Hematopoietic multipotent progenitor cell treated with erythropoietin and hydrocortisone succinate and interleukin-3 and kit ligand, for 17 days (in vitro differentiated cells): Measurements from ENCODE around the gene TSPAN18.
A peak's percentile ranks its signal among the peaks of the same experiment; 100 is the strongest.

ENCODE experiments used
- DNase-seq: peaks from one replicate; pipeline ENCODE4 v3.0.0-alpha.2; 2015; ENCODE audit warnings: low spot score

Gene TSPAN18

GRCh38 chr11:44711113-44711786 lies 15.5 kb upstream of the TSPAN18 start:
- DNase-seq: no peak

GRCh38 chr11:44711787-44712608 lies 14.8 kb upstream of the TSPAN18 start:
- no peak for DNase-seq

- no peak for DNase-seq
Measured at GRCh38 chr11:44713022-44713421, 13.7 kb upstream of the TSPAN18 start.

GRCh38 chr11:44716256-44716655 lies 10.5 kb upstream of the TSPAN18 start:
- no peak for DNase-seq

GRCh38 chr11:44718057-44718456 lies 8.7 kb upstream of the TSPAN18 start:
- DNase-seq: no peak

GRCh38 chr11:44718612-44719390 lies 8.0 kb upstream of the TSPAN18 start:
- DNase-seq: no peak

GRCh38 chr11:44725016-44725685 lies 1.6 kb upstream of the TSPAN18 start:
- DNase-seq: no peak

- DNase-seq: no peak
Measured at GRCh38 chr11:44725757-44726282, 942 bp upstream of the TSPAN18 start.

GRCh38 chr11:44727114-44727372 lies 281 bp downstream of the TSPAN18 start:
- no peak for DNase-seq

GRCh38 chr11:44727373-44728287 lies 868 bp downstream of the TSPAN18 start:
- DNase-seq: peak; percentile 63

- no peak for DNase-seq
Measured at GRCh38 chr11:44728491-44728910, 1.7 kb downstream of the TSPAN18 start.

GRCh38 chr11:44729063-44729462 lies 2.3 kb downstream of the TSPAN18 start:
- DNase-seq: no peak

GRCh38 chr11:44729713-44730112 lies 3.0 kb downstream of the TSPAN18 start:
- DNase-seq: no peak

GRCh38 chr11:44730775-44731174 lies 4.0 kb downstream of the TSPAN18 start:
- DNase-seq: no peak

- DNase-seq: no peak
Measured at GRCh38 chr11:44731685-44732430, 5.1 kb downstream of the TSPAN18 start.

GRCh38 chr11:44732564-44732963 lies 5.8 kb downstream of the TSPAN18 start:
- no peak for DNase-seq

GRCh38 chr11:44733877-44734276 lies 7.1 kb downstream of the TSPAN18 start:
- DNase-seq: no peak

GRCh38 chr11:44734843-44735381 lies 8.2 kb downstream of the TSPAN18 start:
- DNase-seq: no peak

- DNase-seq: no peak
Measured at GRCh38 chr11:44736791-44737190, 10.0 kb downstream of the TSPAN18 start.
